Cardiac septum (tissue), 1 donor: ENCODE results near the gene NRROS. TPM values are rescaled to one million over a fixed set of nuclear protein-coding genes. Genes with fewer than 3 reads are reported as not detected.
"Not testable (repeated sequence)": the region's sequence is repeated elsewhere in the genome, so short reads cannot be mapped to it uniquely, and the experiment has no call there.

Source experiments
- DNase-seq: peaks from one replicate; pipeline ENCODE4 v3.0.0-alpha.2; 2020; ENCODE audit warnings: low spot score
- intact Hi-C: fragments of 100-400 bp; cut with DNase I; formaldehyde crosslinking; loops from one replicate; pipeline ENCODE4 v1.14.0; 2022
- long read RNA-seq: library from polyadenylated mRNA; unstranded; transcript quantifications from one replicate; pipeline ENCODE4 v2.0.0, GENCODE V29; 2021
- total RNA-seq: library from RNA; stranded (reverse); fragmentation: NEBNext Ultra II Directional; extraction: Animal tissue kit (Norgen Biotek cat#: 25700); gene quantifications from one replicate; pipeline ENCODE4 v1.2.1, GENCODE V29; 2021
- donor health status: DM: no; HTN: no; CAD: no.

The NRROS gene
- 2.6 TPM for total RNA-seq
- long read RNA-seq, partial matches to known transcripts: 0 of 1 reads
- long read RNA-seq, other reads (novel, unspliced or antisense): 0 of 1 reads

- intact Hi-C loops: no loop called here
- DNase-seq: peak; percentile 92
These were observed at the start of gene NRROS for GRCh38 chr3:196639483-196640296. TSS of gene NRROS (plus strand) at chr3:196639694. CDS start at chr3:196654540, 14,846 bp downstream.

DNA sequence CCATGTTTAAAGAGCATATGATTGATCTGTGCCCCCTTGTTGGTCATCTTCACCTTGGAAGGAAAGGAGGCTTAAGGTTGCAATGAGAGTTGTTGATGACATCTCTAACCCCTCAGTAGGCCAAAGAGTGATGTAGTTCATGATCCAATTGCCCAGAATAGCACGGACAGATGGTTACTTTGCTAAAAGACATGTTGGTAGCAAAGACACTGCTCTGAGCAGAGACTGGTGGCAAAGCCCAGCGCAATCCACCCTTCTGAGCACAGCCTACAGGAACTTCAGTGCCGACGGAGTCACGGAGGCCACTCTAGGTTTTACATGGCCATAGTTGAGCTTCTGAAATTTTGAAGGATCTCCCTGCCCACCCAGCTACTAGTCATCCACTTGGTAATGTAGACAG is 49.2 kb upstream of the NRROS start:
- intact Hi-C loops: no loop called here
- no peak for DNase-seq

GRCh38 chr3:196596355-196596754 is 43.1 kb upstream of the NRROS start:
- intact Hi-C loops: no loop called here
- no peak for DNase-seq

- intact Hi-C loops, DNase-seq: not testable (repeated sequence)
These were observed 41.3 kb upstream of the NRROS start for GRCh38 chr3:196597971-196598733.

DNA sequence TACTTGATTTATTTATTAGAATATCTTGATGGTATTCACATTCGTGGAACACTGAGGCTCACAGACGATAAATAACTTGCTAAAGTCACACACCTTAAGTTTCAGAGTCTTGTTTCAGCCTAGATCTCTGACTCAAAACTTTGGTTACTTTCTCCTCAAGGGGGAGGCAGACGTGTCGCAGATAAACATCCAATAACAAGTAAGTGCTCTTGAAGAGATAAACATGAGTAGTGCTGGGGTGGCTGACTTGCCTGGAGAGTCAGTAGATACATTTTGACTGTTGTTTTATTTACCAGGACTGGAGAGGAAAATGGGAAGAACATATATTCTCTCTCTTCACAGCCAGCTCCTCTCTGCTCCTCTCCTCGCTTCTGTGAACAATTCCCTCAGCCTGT is 39.8 kb upstream of the NRROS start:
- intact Hi-C loops: no loop called here
- no peak for DNase-seq

- intact Hi-C loops: no loop called here
- DNase-seq: no peak
These were observed 39.1 kb upstream of the NRROS start for GRCh38 chr3:196600359-196600758.

- no peak for DNase-seq
- intact Hi-C loops: no loop called here
These were observed 36.8 kb upstream of the NRROS start for GRCh38 chr3:196602673-196603072.

- no peak for DNase-seq
- intact Hi-C loops: no loop called here
These were observed 35.8 kb upstream of the NRROS start for GRCh38 chr3:196603683-196604082.

DNA sequence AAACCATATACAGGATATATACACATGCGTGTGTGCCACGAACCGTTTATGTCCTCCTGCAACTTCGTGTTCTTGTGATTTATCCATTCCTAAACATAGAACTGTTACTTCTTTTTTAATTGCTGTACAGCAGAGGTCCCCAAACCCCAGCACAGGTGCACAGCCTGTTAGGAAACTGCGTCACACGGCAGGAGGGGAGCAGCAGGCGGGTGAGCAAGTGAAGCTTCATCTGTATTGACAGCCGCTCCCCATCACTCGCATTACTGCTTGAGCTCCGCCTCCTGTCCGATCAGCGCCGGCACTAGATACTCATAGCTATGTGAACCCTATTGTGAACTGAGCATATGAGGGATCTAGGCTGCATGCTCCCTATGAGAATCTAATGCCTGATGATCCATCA is 34.9 kb upstream of the NRROS start:
- intact Hi-C loops: no loop called here

GRCh38 chr3:196608693-196609092 is 30.8 kb upstream of the NRROS start:
- intact Hi-C loops: loop anchor here (1.0 to 5.0 kb wide), 2 partner anchors 77 to 364 kb away; no protein-coding TSS in a partner anchor
- DNase-seq: no peak

More for the DNA sequence above, 34.9 kb upstream of the NRROS start:
- DNase-seq: no peak

DNA sequence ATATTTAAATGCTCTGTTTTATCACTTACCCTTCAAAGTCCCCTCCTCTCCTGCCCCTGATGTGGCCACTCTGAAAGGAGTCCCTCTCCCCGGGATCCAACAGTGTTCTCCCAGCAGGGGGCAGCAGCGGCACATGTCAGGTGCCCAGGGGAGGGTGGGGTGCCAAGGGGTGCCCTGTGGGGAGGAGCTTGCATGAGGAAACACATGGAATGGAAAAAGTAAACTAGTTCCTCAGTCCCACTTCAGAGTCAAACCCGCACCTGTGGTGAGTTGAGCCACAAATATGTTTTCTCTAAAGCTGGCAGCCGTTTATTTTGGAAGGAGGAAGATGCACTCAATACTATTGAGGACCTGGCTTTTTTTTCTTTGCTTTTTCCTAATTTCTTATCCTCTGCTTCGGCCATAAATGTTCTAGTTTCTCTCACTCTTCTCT is 30.1 kb upstream of the NRROS start:
- intact Hi-C loops: loop anchor here (1.0 to 5.0 kb wide), 2 partner anchors 76 to 363 kb away; no protein-coding TSS in a partner anchor
- peak; percentile 94 for DNase-seq

GRCh38 chr3:196609805-196610515 is 29.5 kb upstream of the NRROS start:
- intact Hi-C loops: loop anchor here (1.0 to 5.0 kb wide), 3 partner anchors 42 to 362 kb away; no protein-coding TSS in a partner anchor
- no peak for DNase-seq

GRCh38 chr3:196611761-196612483 is 27.6 kb upstream of the NRROS start:
- intact Hi-C loops: loop anchor here (2.0 to 5.0 kb wide), 2 partner anchors 21 to 40 kb away; no protein-coding TSS in a partner anchor

GRCh38 chr3:196615234-196615633 is 24.3 kb upstream of the NRROS start:
- intact Hi-C loops, DNase-seq: not testable (repeated sequence)

More at GRCh38 chr3:196611761-196612483, 27.6 kb upstream of the NRROS start:
- DNase-seq: no peak

DNA sequence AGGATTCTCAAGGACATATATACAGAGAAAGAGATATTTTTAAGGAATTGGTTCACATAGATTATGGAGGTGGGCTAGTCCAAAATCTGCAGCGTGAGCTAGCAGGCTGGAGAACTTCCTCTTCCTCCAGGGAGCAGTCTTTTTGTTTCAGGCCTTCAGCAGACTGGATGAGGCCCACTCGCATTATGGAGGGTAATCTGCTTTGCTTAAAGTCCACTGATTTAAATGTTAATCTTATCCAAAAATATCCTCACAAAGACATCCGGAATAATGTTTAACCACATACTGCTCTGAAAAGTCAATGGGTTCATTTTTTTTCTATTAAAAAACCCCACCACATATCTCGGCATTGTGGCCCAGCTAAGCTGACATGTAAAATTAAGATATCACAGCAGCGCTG is 22.2 kb upstream of the NRROS start:
- DNase-seq: no peak
- intact Hi-C loops: no loop called here

DNA sequence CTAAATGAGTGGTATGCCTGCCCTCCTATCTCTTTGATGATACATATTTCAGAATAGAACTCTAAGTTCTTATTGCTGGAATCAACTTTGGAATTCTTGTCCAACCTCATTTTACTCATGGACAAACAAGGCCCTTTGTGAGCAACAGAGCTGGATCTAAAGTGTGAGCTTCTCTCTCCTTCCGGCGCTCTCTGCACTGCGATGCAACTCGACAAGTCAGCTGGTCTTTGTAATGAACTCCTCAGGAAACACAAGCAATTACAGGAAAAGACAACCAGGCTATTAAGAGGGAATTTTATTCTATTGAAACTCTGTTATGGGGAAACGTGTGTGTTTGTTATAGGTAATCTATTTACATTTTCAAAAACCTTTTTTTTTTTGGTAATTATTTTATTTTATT is 20.3 kb upstream of the NRROS start:
- intact Hi-C loops: no loop called here
- no peak for DNase-seq

- intact Hi-C loops, DNase-seq: not testable (repeated sequence)
These were observed 19.9 kb upstream of the NRROS start for GRCh38 chr3:196619627-196620026.

DNA sequence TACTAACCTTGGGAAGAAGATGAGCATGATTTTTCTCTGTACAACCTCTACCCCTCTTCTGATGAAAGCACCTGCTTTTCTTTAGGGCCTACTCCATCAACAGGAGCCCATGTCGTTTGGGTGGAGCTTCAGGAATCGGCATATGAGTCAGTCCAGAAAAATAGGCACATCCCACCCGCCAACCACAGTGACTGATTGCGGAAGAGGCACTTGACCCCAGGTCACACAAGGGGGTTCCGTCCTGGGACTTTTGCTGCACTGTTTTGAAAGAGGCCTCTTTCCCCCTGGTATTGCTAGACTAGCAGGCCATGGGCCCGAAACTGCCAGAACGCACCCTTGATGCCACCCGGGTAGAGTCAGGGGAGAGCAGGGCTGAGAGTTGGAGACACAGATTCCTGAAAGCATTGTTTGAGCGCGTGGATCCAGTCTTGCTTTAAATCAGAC is 19.3 kb upstream of the NRROS start:
- DNase-seq: no peak
- intact Hi-C loops: no loop called here

DNA sequence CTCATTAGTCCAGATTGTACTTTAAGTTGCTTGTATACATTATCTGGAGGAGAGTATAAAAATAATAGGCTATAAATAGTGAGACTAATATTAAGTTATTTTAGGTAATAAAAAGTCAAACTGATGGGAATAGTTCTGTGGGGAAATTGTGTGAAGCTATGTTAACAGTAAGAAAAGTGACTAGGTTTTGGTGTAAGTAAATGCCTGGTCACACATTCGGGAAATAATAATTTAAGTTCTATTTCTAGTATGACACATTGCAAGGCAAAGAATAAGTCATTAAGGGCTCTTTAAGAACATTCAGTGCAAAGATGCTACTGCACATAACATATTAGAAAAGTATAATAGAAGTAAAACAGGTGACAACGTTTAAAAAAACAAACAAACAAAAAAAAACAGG is 18.8 kb upstream of the NRROS start:
- DNase-seq: no peak
- intact Hi-C loops: no loop called here
